ENCODE data around the gene FAF1. TPM values are rescaled to one million over a fixed set of nuclear protein-coding genes. Genes with fewer than 3 reads are reported as not detected.
"Not testable (repeated sequence)": the region's sequence is repeated elsewhere in the genome, so short reads cannot be mapped to it uniquely, and the experiment has no call there.

Gene FAF1
- total RNA-seq, 1 donor from 2014 or later = 46.4 TPM

GRCh38 chr1:50830621-50831020, 129.4 kb downstream of the FAF1 start:
- no peak overlapping the region for H3K27ac ChIP-seq
- TF ChIP-seq CTCF (IDR thresholded peaks at IDR 0.05) = no peak
- DNase-seq (no peak), ATAC-seq (no peak)
- no peaks in the 10 kb centered on the region for H3K27me3 ChIP-seq
- H3K4me1 ChIP-seq = peaks cover 6% of the 10 kb centered on the region
- intact Hi-C loops (cut with DNase I) = no loop called here
- no peaks in the 10 kb centered on the region for H3K36me3 ChIP-seq
- H3K4me3 ChIP-seq = no peak overlapping the region
- H3K9me3 ChIP-seq = no peaks in the 10 kb centered on the region

GRCh38 chr1:50829014-50829958, 130.8 kb downstream of the FAF1 start:
- Histone ChIP-seq H3K27me3 (no peaks in the 10 kb centered on the region), H3K9me3 (no peaks in the 10 kb centered on the region), H3K4me1 (peaks cover 6% of the 10 kb centered on the region), H3K27ac (no peak overlapping the region), H3K36me3 (no peaks in the 10 kb centered on the region), H3K4me3 (no peak overlapping the region)
- intact Hi-C loops (cut with DNase I) = no loop called here
- TF ChIP-seq CTCF (IDR thresholded peaks at IDR 0.05) = no peak
- ATAC-seq = no peak
- no peak for DNase-seq

- Histone ChIP-seq H3K27ac (no peak overlapping the region), H3K36me3 (no peaks in the 10 kb centered on the region), H3K4me3 (no peak overlapping the region), H3K27me3 (no peaks in the 10 kb centered on the region), H3K4me1 (peaks cover 6% of the 10 kb centered on the region), H3K9me3 (no peaks in the 10 kb centered on the region)
- intact Hi-C loops (cut with DNase I) = no loop called here
- no peak for DNase-seq
- ATAC-seq = no peak
- no peak for TF ChIP-seq CTCF (IDR thresholded peaks at IDR 0.05)
Observed at GRCh38 chr1:50827546-50827945, 132.5 kb downstream of the FAF1 start.

GRCh38 chr1:50826792-50827191, 133.3 kb downstream of the FAF1 start:
- ATAC-seq; DNase-seq; H3K9me3 ChIP-seq; H3K4me3 ChIP-seq; H3K27ac ChIP-seq; H3K36me3 ChIP-seq; H3K27me3 ChIP-seq; H3K4me1 ChIP-seq; intact Hi-C loops (cut with DNase I): not testable (repeated sequence)

GRCh38 chr1:50822035-50822776, 137.9 kb downstream of the FAF1 start:
- TF ChIP-seq CTCF (IDR thresholded peaks at IDR 0.05) = no peak
- no peak for ATAC-seq
- Histone ChIP-seq H3K27ac (no peak overlapping the region), H3K9me3 (no peaks in the 10 kb centered on the region), H3K4me1 (no peaks in the 10 kb centered on the region), H3K4me3 (no peak overlapping the region), H3K27me3 (no peaks in the 10 kb centered on the region), H3K36me3 (no peaks in the 10 kb centered on the region)
- no peak for DNase-seq
- intact Hi-C loops (cut with DNase I) = no loop called here

GRCh38 chr1:50820545-50820944, 139.5 kb downstream of the FAF1 start:
- intact Hi-C loops (cut with DNase I) = no loop called here
- DNase-seq = no peak

More at GRCh38 chr1:50820545-50820944, 139.5 kb downstream of the FAF1 start:
- no peak for ATAC-seq
- no peaks in the 10 kb centered on the region for H3K27me3 ChIP-seq
- no peak overlapping the region for H3K4me3 ChIP-seq
- no peaks in the 10 kb centered on the region for H3K9me3 ChIP-seq
- H3K4me1 ChIP-seq = no peaks in the 10 kb centered on the region
- H3K36me3 ChIP-seq = no peaks in the 10 kb centered on the region
- TF ChIP-seq CTCF (IDR thresholded peaks at IDR 0.05) = no peak
- no peak overlapping the region for H3K27ac ChIP-seq
